Liver (tissue), 9 donors: ENCODE results near the gene LIPG. TPM values are rescaled to one million over a fixed set of nuclear protein-coding genes. Genes with fewer than 3 reads are reported as not detected.

Experiments used
- DNase-seq: peaks from one replicate; pipeline ENCODE4 v3.0.0-alpha.2; 2017; ENCODE audit warnings: low spot score
- H3K27ac ChIP-seq, 2 donors: one replicate each; pipeline ENCODE4 v1.7.0; 2013; ENCODE audit warnings: inconsistent platforms in 2 of 2, low read length in 2 of 2, control low read depth in 1 of 2, low read depth in 1 of 2, mild to moderate bottlenecking in 1 of 2
- H3K27me3 ChIP-seq, 4 donors: one replicate each; pipeline versions ENCODE4 v1.6.1 to v1.7.0; 2013; ENCODE audit warnings: low read length in 3 of 4, inconsistent platforms in 1 of 4, mild to moderate bottlenecking in 1 of 4, moderate library complexity in 1 of 4; ENCODE audit not compliant: control insufficient read depth in 4 of 4, insufficient read depth in 4 of 4
- H3K36me3 ChIP-seq, 4 donors: one replicate each; pipeline versions ENCODE4 v1.6.1 to v1.7.0; 2013; ENCODE audit warnings: low read length in 3 of 4, mild to moderate bottlenecking in 3 of 4, low read depth in 1 of 4, moderate library complexity in 1 of 4; ENCODE audit not compliant: control insufficient read depth in 4 of 4, insufficient read depth in 3 of 4
- H3K4me1 ChIP-seq, 4 donors: one replicate each; pipeline versions ENCODE4 v1.6.1 to v1.7.0; 2013; ENCODE audit warnings: low read length in 3 of 4, mild to moderate bottlenecking in 3 of 4, moderate library complexity in 1 of 4; ENCODE audit not compliant: control insufficient read depth in 4 of 4, insufficient read depth in 4 of 4
- H3K4me3 ChIP-seq, 3 donors: one replicate each; pipeline versions ENCODE4 v1.6.1 to v1.7.0; 2013; ENCODE audit warnings: low read length in 3 of 3, control low read depth in 1 of 3, low read depth in 1 of 3, mild to moderate bottlenecking in 1 of 3
- H3K9ac ChIP-seq, 2 donors: one replicate each; pipeline ENCODE4 v1.7.0; 2013; ENCODE audit warnings: low read length in 2 of 2, mild to moderate bottlenecking in 2 of 2, moderate library complexity in 2 of 2, control low read depth in 1 of 2, low read depth in 1 of 2
- H3K9me3 ChIP-seq, 4 donors: one replicate each; pipeline versions ENCODE4 v1.6.1 to v1.7.0; 2013; ENCODE audit warnings: low read length in 3 of 4; ENCODE audit not compliant: control insufficient read depth in 4 of 4
- EGR1 ChIP-seq, 2 donors: IDR thresholded peaks; 2 replicates each; pipeline ENCODE4 v1.6.1; 2016 to 2018; ENCODE audit warnings: antibody characterized with exemption in 2 of 2, low read depth in 2 of 2
- FOXA1 ChIP-seq: IDR thresholded peaks from 2 replicates; pipeline ENCODE4 v1.6.1; 2016; ENCODE audit warnings: antibody characterized with exemption
- FOXA2 ChIP-seq: IDR thresholded peaks from 2 replicates; pipeline ENCODE4 v1.6.1; 2016; ENCODE audit warnings: antibody characterized with exemption
- GABPA ChIP-seq, 2 donors: IDR thresholded peaks in 1 of 2; conservative IDR thresholded peaks in 1 of 2; 2 replicates each; pipeline ENCODE4 v1.6.1; 2016; ENCODE audit warnings: antibody characterized with exemption in 2 of 2, mild to moderate bottlenecking in 1 of 2, moderate library complexity in 1 of 2
- HNF4G ChIP-seq: IDR thresholded peaks from 2 replicates; pipeline ENCODE4 v1.6.1; 2016; ENCODE audit warnings: antibody characterized with exemption
- JUND ChIP-seq, 2 donors: IDR thresholded peaks; 2 replicates each; pipeline ENCODE4 v1.6.1; 2016; ENCODE audit warnings: antibody characterized with exemption in 2 of 2
- RAD21 ChIP-seq, 2 donors: IDR thresholded peaks; 2 replicates each; pipeline ENCODE4 v1.6.1; 2016; ENCODE audit warnings: antibody characterized with exemption in 2 of 2, mild to moderate bottlenecking in 2 of 2
- RXRA ChIP-seq, 2 donors: IDR thresholded peaks; 2 replicates each; pipeline ENCODE4 v1.6.1; 2017 to 2018; ENCODE audit warnings: antibody characterized with exemption in 2 of 2, mild to moderate bottlenecking in 1 of 2
- SP1 ChIP-seq: IDR thresholded peaks from 2 replicates; pipeline ENCODE4 v1.6.1; 2018; ENCODE audit warnings: antibody characterized with exemption, mild to moderate bottlenecking
- TAF1 ChIP-seq: conservative IDR thresholded peaks from 2 replicates; pipeline ENCODE4 v1.6.1; 2016; ENCODE audit warnings: antibody characterized with exemption, mild to moderate bottlenecking
- WGBS: extraction: QIAGEN DNeasy Blood & Tissue Kit; methylation state at CpG from one replicate; pipeline ENCODE4 v1.1.7; 2013; 5-methylcytosine and 5-hydroxymethylcytosine counted together
- polyA plus RNA-seq, 2 donors: library from polyadenylated mRNA; stranded (reverse) in 1 of 2; unstranded in 1 of 2; fragments of 200-250 nt in 1 of 2; fragments of >200 nt in 1 of 2; fragmentation: Nextera tagmentation in 1 of 2; extraction: Ambion mirVana in 1 of 2; gene quantifications; one replicate each; pipeline versions ENCODE4 v1.2.1 to v1.2.3, GENCODE V29; 2013 to 2015
- total RNA-seq, 2 donors: library from RNA; depleted of rRNA; stranded (reverse); fragments of >200 nt; gene quantifications; one replicate each; pipeline ENCODE4 v1.2.3, GENCODE V29; 2014
- TF ChIP-seq, protein P1 (sequence below): IDR thresholded peaks from 2 replicates; pipeline ENCODE4 v1.6.1; 2016; ENCODE audit warnings: antibody characterized with exemption
- TF ChIP-seq, protein P2 (sequence below): IDR thresholded peaks from 2 replicates; pipeline ENCODE4 v1.6.1; 2016; ENCODE audit warnings: antibody characterized with exemption, mild to moderate bottlenecking
- TF ChIP-seq, protein P3 (sequence below): IDR thresholded peaks from 2 replicates; pipeline ENCODE4 v1.6.1; 2016; ENCODE audit warnings: antibody characterized with exemption
- TF ChIP-seq, protein P4 (sequence below): fragments of 150-350 bp; IDR thresholded peaks from 2 replicates; pipeline ENCODE4 v1.5.1; 2017; ENCODE audit warnings: improper control_type of control experiment, low read depth, low read length; ENCODE audit not compliant: missing input control
- donor health status: healthy.
- donor health status: healthy.
- donor health status: healthy.
- donor health status: healthy.
- donor health status: healthy.

LIPG gene
- total and polyA plus RNA-seq, 4 donors = 2.8 to 150 (median 39.7) TPM

DNA sequence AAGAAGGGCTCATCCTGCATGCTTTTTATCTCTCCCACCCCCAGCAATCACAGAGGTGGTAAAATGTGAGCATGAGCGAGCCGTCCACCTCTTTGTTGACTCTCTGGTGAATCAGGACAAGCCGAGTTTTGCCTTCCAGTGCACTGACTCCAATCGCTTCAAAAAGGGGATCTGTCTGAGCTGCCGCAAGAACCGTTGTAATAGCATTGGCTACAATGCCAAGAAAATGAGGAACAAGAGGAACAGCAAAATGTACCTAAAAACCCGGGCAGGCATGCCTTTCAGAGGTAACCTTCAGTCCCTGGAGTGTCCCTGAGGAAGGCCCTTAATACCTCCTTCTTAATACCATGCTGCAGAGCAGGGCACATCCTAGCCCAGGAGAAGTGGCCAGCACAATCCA, 19.5 kb downstream of the LIPG start:
- H3K4me3 ChIP-seq = no peak overlapping the region
- peaks cover 0 to 18% (median 10%) of the 10 kb centered on the region in 4 donors for H3K4me1 ChIP-seq
- 75% methylated on average over 7 of the region's 7 CpGs for WGBS
- H3K36me3 ChIP-seq = peaks cover 2 to 66% (median 43%) of the 10 kb centered on the region in 4 donors
- no peak for DNase-seq
- no peaks in the 10 kb centered on the region for H3K27me3 ChIP-seq
- H3K9me3 ChIP-seq = no peaks in the 10 kb centered on the region
- no peak for TF ChIP-seq SP1
- no peak overlapping the region for H3K27ac ChIP-seq
- H3K9ac ChIP-seq = no peak overlapping the region

DNA sequence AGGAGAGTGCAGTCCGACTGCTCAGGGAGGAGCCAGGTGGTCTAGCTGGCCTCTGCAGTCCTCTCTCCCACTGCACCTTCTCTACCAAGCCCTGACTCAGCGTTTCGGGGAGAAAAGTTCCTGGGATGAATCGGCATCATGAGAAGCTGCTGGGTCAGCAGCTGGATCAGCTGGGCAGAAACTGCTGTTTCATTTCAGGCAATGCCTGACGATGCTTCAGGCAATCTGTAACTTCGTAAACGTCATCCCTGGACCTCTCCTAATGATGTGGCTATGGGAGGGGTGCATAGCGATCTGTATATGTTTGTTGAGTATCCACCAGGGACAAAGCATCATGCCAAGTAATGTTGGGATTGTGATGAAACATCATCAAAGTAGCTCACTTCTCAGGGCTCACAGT, 20.7 kb downstream of the LIPG start:
- DNase-seq = no peak

DNA sequence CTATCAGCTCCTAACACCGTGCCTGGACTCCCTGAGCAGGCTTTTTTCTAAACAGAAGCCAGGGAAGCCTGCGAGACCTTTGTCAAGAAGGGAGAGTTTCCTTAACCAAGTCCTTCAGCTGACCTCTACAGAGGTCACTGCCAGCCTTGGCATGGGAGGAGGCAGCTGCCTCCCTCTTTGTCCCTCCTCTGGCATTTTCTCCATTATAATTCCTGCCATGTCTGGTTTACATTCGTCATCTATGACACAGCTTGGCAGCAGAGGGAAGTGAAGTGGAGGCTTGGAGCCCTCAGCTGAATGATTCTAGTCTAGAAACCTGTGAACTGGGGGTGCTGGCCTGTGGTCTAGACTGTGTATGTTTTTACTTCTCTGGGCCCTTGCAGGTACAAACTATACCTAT, 22.5 kb downstream of the LIPG start:
- H3K27me3 ChIP-seq = no peaks in the 10 kb centered on the region
- peaks cover 1 to 89% (median 51%) of the 10 kb centered on the region in 4 donors for H3K36me3 ChIP-seq
- DNase-seq = no peak
- H3K9ac ChIP-seq = no peak overlapping the region
- H3K9me3 ChIP-seq = no peaks in the 10 kb centered on the region
- no peak overlapping the region for H3K4me3 ChIP-seq
- 76% methylated on average over 3 of the region's 3 CpGs for WGBS
- H3K4me1 ChIP-seq = peaks cover 1 to 29% (median 15%) of the 10 kb centered on the region in 4 donors
- H3K27ac ChIP-seq = no peak overlapping the region
- TF ChIP-seq FOXA1 (no peak), TAF1 (no peak), JUND (IDR thresholded peaks at IDR 0.05) (no peak), GABPA (IDR thresholded peaks at IDR 0.05 in 1 of 2, conservative IDR thresholded peaks at IDR 0.05 in 1 of 2) (no peak), SP1 (no peak), RXRA (IDR thresholded peaks at IDR 0.05) (no peak), RAD21 (IDR thresholded peaks at IDR 0.05) (no peak)
- TF ChIP-seq, protein P1, sequence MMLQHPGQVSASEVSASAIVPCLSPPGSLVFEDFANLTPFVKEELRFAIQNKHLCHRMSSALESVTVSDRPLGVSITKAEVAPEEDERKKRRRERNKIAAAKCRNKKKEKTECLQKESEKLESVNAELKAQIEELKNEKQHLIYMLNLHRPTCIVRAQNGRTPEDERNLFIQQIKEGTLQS = no peak
- TF ChIP-seq, protein P2, sequence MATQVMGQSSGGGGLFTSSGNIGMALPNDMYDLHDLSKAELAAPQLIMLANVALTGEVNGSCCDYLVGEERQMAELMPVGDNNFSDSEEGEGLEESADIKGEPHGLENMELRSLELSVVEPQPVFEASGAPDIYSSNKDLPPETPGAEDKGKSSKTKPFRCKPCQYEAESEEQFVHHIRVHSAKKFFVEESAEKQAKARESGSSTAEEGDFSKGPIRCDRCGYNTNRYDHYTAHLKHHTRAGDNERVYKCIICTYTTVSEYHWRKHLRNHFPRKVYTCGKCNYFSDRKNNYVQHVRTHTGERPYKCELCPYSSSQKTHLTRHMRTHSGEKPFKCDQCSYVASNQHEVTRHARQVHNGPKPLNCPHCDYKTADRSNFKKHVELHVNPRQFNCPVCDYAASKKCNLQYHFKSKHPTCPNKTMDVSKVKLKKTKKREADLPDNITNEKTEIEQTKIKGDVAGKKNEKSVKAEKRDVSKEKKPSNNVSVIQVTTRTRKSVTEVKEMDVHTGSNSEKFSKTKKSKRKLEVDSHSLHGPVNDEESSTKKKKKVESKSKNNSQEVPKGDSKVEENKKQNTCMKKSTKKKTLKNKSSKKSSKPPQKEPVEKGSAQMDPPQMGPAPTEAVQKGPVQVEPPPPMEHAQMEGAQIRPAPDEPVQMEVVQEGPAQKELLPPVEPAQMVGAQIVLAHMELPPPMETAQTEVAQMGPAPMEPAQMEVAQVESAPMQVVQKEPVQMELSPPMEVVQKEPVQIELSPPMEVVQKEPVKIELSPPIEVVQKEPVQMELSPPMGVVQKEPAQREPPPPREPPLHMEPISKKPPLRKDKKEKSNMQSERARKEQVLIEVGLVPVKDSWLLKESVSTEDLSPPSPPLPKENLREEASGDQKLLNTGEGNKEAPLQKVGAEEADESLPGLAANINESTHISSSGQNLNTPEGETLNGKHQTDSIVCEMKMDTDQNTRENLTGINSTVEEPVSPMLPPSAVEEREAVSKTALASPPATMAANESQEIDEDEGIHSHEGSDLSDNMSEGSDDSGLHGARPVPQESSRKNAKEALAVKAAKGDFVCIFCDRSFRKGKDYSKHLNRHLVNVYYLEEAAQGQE = no peak
- TF ChIP-seq, protein P3, sequence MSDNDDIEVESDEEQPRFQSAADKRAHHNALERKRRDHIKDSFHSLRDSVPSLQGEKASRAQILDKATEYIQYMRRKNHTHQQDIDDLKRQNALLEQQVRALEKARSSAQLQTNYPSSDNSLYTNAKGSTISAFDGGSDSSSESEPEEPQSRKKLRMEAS = no peak

More for the DNA sequence above, 20.7 kb downstream of the LIPG start:
- no peak overlapping the region for H3K27ac ChIP-seq
- H3K9me3 ChIP-seq = no peaks in the 10 kb centered on the region
- H3K36me3 ChIP-seq = peaks cover 1 to 75% (median 44%) of the 10 kb centered on the region in 4 donors
- 75% methylated on average over 8 of the region's 8 CpGs for WGBS
- H3K4me1 ChIP-seq = peaks cover 0 to 22% (median 10%) of the 10 kb centered on the region in 4 donors
- H3K9ac ChIP-seq = no peak overlapping the region
- no peak overlapping the region for H3K4me3 ChIP-seq
- TF ChIP-seq, protein P2 = no peak
- TF ChIP-seq, protein P1 = no peak
- TF ChIP-seq TAF1 = no peak
- TF ChIP-seq, protein P4, sequence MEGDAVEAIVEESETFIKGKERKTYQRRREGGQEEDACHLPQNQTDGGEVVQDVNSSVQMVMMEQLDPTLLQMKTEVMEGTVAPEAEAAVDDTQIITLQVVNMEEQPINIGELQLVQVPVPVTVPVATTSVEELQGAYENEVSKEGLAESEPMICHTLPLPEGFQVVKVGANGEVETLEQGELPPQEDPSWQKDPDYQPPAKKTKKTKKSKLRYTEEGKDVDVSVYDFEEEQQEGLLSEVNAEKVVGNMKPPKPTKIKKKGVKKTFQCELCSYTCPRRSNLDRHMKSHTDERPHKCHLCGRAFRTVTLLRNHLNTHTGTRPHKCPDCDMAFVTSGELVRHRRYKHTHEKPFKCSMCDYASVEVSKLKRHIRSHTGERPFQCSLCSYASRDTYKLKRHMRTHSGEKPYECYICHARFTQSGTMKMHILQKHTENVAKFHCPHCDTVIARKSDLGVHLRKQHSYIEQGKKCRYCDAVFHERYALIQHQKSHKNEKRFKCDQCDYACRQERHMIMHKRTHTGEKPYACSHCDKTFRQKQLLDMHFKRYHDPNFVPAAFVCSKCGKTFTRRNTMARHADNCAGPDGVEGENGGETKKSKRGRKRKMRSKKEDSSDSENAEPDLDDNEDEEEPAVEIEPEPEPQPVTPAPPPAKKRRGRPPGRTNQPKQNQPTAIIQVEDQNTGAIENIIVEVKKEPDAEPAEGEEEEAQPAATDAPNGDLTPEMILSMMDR = no peak
- TF ChIP-seq, protein P3 = no peak
- TF ChIP-seq EGR1 (IDR thresholded peaks at IDR 0.05; ENCODE audit: low read depth in 2 of 2) = no peak
- TF ChIP-seq HNF4G = no peak
- TF ChIP-seq FOXA2 = no peak
- H3K27me3 ChIP-seq = no peaks in the 10 kb centered on the region
